IMR-90 (cell line): ENCODE measurements around the gene TRIO.

Experiments
- CEBPB ChIP-seq: IDR thresholded peaks from 2 replicates; pipeline ENCODE4 v1.6.1; 2012; ENCODE audit warnings: low read depth, low read length, improper control_type of control experiment
- CHD1 ChIP-seq: IDR thresholded peaks from 2 replicates; pipeline ENCODE4 v1.6.1; 2012; ENCODE audit warnings: low read depth, low read length, improper control_type of control experiment
- FOS ChIP-seq: fragments of 150-350 bp; IDR thresholded peaks from 2 replicates; pipeline ENCODE4 v1.6.1; 2016; ENCODE audit warnings: low read depth, low read length
- MAFK ChIP-seq: IDR thresholded peaks from 2 replicates; pipeline ENCODE4 v1.6.1; 2012; ENCODE audit warnings: low read depth, low read length, improper control_type of control experiment
- MXI1 ChIP-seq: IDR thresholded peaks from 2 replicates; pipeline ENCODE4 v1.6.1; 2012; ENCODE audit warnings: low read depth, mild to moderate bottlenecking, low read length, moderate library complexity, borderline replicate concordance
- NFE2L2 ChIP-seq: fragments of 150-350 bp; IDR thresholded peaks from 2 replicates; pipeline ENCODE4 v1.6.1; 2016; ENCODE audit warnings: low read depth, mild to moderate bottlenecking, low read length
- POLR2A ChIP-seq: IDR thresholded peaks from 2 replicates; pipeline ENCODE4 v1.6.1; 2012; ENCODE audit warnings: mild to moderate bottlenecking, low read depth, low read length
- RCOR1 ChIP-seq: IDR thresholded peaks from 2 replicates; pipeline ENCODE4 v1.6.1; 2012; ENCODE audit warnings: mild to moderate bottlenecking, low read length, improper control_type of control experiment; ENCODE audit not compliant: insufficient replicate concordance
- RFX5 ChIP-seq: IDR thresholded peaks from 2 replicates; pipeline ENCODE4 v1.8.0; 2012; ENCODE audit warnings: low read depth, mild to moderate bottlenecking, low read length, moderate library complexity
- SMC3 ChIP-seq: fragments of 150-350 bp; IDR thresholded peaks from 2 replicates; pipeline ENCODE4 v1.6.1; 2016; ENCODE audit warnings: low read depth, mild to moderate bottlenecking, antibody characterized with exemption, low read length, moderate library complexity
- TF ChIP-seq, protein P1 (sequence below): conservative IDR thresholded peaks from 2 replicates; pipeline ENCODE4 v1.5.1; 2012; ENCODE audit warnings: mild to moderate bottlenecking, low read depth, low read length, improper control_type of control experiment
- TF ChIP-seq, protein P2 (sequence below): fragments of 150-350 bp; IDR thresholded peaks from 2 replicates; pipeline ENCODE4 v1.6.1; 2017; ENCODE audit warnings: mild to moderate bottlenecking, antibody characterized with exemption, low read length, low read depth

DNA sequence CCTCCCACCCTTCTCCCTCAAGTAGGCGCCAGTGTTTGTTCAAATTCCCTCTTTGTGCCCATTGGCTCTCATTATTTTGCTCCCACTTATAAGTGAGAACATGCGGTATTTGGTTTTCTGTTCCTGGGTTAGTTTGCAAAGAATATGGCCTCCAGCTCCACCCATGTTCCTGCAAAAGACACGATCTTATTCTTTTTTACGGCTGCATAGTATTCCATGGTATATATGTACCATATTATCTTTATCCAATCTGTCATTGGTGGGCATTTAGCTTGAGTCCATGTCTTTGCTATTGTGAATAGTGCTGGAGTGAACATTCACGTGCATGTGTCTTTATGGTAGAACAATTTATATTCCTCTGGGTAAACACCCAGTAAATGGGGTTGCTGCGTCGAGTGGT lies 375.5 kb downstream of the TRIO start:
- TF ChIP-seq, protein P1, sequence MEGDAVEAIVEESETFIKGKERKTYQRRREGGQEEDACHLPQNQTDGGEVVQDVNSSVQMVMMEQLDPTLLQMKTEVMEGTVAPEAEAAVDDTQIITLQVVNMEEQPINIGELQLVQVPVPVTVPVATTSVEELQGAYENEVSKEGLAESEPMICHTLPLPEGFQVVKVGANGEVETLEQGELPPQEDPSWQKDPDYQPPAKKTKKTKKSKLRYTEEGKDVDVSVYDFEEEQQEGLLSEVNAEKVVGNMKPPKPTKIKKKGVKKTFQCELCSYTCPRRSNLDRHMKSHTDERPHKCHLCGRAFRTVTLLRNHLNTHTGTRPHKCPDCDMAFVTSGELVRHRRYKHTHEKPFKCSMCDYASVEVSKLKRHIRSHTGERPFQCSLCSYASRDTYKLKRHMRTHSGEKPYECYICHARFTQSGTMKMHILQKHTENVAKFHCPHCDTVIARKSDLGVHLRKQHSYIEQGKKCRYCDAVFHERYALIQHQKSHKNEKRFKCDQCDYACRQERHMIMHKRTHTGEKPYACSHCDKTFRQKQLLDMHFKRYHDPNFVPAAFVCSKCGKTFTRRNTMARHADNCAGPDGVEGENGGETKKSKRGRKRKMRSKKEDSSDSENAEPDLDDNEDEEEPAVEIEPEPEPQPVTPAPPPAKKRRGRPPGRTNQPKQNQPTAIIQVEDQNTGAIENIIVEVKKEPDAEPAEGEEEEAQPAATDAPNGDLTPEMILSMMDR = no peak
- no peak for TF ChIP-seq POLR2A
- TF ChIP-seq CEBPB = no peak
- TF ChIP-seq MAFK = no peak
- no peak for TF ChIP-seq CHD1
- TF ChIP-seq RFX5 = no peak
- TF ChIP-seq, protein P2, sequence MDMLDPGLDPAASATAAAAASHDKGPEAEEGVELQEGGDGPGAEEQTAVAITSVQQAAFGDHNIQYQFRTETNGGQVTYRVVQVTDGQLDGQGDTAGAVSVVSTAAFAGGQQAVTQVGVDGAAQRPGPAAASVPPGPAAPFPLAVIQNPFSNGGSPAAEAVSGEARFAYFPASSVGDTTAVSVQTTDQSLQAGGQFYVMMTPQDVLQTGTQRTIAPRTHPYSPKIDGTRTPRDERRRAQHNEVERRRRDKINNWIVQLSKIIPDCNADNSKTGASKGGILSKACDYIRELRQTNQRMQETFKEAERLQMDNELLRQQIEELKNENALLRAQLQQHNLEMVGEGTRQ = no peak
- no peak for TF ChIP-seq RCOR1
- no peak for TF ChIP-seq SMC3
- TF ChIP-seq MXI1 = no peak
- TF ChIP-seq FOS = no peak
- no peak for TF ChIP-seq NFE2L2
